ENCODE data around the gene PRTFDC1. TPM values are rescaled to one million over a fixed set of nuclear protein-coding genes. Genes with fewer than 3 reads are reported as not detected.
"Not testable (repeated sequence)": the region's sequence is repeated elsewhere in the genome, so short reads cannot be mapped to it uniquely, and the experiment has no call there.

Gene PRTFDC1
- total RNA-seq, 1 donor from 2014 or later, result 17.5 TPM

GRCh38 chr10:24959382-24959730 lies 7.0 kb upstream of the PRTFDC1 start:
- H3K36me3 Mint-ChIP-seq (ENCODE audit: low read depth, unreplicated experiment), result no peaks in the 10 kb centered on the region
- no peak overlapping the region for H3K27ac Mint-ChIP-seq (ENCODE audit: unreplicated experiment)
- H3K9me3 Mint-ChIP-seq (ENCODE audit: unreplicated experiment), result no peaks in the 10 kb centered on the region
- H3K4me1 Mint-ChIP-seq (ENCODE audit: unreplicated experiment), result no peaks in the 10 kb centered on the region
- DNase-seq (ENCODE audit: low spot score), result no peak
- no peaks in the 10 kb centered on the region for H3K27me3 Mint-ChIP-seq (ENCODE audit: unreplicated experiment)
- H3K4me3 Mint-ChIP-seq (ENCODE audit: unreplicated experiment), result no peak overlapping the region
- TF ChIP-seq CTCF (IDR thresholded peaks at IDR 0.05; ENCODE audit: unreplicated experiment), result no peak

GRCh38 chr10:24958721-24959381 lies 6.4 kb upstream of the PRTFDC1 start:
- Mint-ChIP-seq H3K9me3 (ENCODE audit: unreplicated experiment) (no peaks in the 10 kb centered on the region), H3K27me3 (ENCODE audit: unreplicated experiment) (peaks cover 5% of the 10 kb centered on the region), H3K27ac (ENCODE audit: unreplicated experiment) (no peak overlapping the region), H3K4me1 (ENCODE audit: unreplicated experiment) (peaks cover 2% of the 10 kb centered on the region), H3K4me3 (ENCODE audit: unreplicated experiment) (no peak overlapping the region), H3K36me3 (ENCODE audit: low read depth, unreplicated experiment) (peaks cover under 1% of the 10 kb centered on the region)
- TF ChIP-seq CTCF (IDR thresholded peaks at IDR 0.05; ENCODE audit: unreplicated experiment), result no peak
- no peak for DNase-seq (ENCODE audit: low spot score)

- Mint-ChIP-seq H3K27ac (ENCODE audit: unreplicated experiment) (no peak overlapping the region), H3K9me3 (ENCODE audit: unreplicated experiment) (no peaks in the 10 kb centered on the region), H3K4me1 (ENCODE audit: unreplicated experiment) (peaks cover 8% of the 10 kb centered on the region), H3K4me3 (ENCODE audit: unreplicated experiment) (no peak overlapping the region), H3K36me3 (ENCODE audit: low read depth, unreplicated experiment) (peaks cover 7% of the 10 kb centered on the region), H3K27me3 (ENCODE audit: unreplicated experiment) (peaks cover 7% of the 10 kb centered on the region)
- DNase-seq (ENCODE audit: low spot score), result no peak
- no peak for TF ChIP-seq CTCF (IDR thresholded peaks at IDR 0.05; ENCODE audit: unreplicated experiment)
Measured at GRCh38 chr10:24958091-24958720, 5.8 kb upstream of the PRTFDC1 start.

GRCh38 chr10:24957624-24958051 lies 5.2 kb upstream of the PRTFDC1 start:
- DNase-seq (ENCODE audit: low spot score); H3K4me3 Mint-ChIP-seq (ENCODE audit: unreplicated experiment); H3K27ac Mint-ChIP-seq (ENCODE audit: unreplicated experiment): not testable (repeated sequence)

GRCh38 chr10:24953675-24954074 lies 1.3 kb upstream of the PRTFDC1 start:
- Mint-ChIP-seq H3K4me3 (ENCODE audit: unreplicated experiment) (peak overlapping the region; percentile 91), H3K27me3 (ENCODE audit: unreplicated experiment) (peaks cover 10% of the 10 kb centered on the region), H3K36me3 (ENCODE audit: low read depth, unreplicated experiment) (peaks cover 7% of the 10 kb centered on the region), H3K4me1 (ENCODE audit: unreplicated experiment) (peaks cover 10% of the 10 kb centered on the region), H3K9me3 (ENCODE audit: unreplicated experiment) (no peaks in the 10 kb centered on the region), H3K27ac (ENCODE audit: unreplicated experiment) (peak overlapping the region; percentile 86)
- TF ChIP-seq CTCF (IDR thresholded peaks at IDR 0.05; ENCODE audit: unreplicated experiment), result no peak
- no peak for DNase-seq (ENCODE audit: low spot score)

More at GRCh38 chr10:24957624-24958051, 5.2 kb upstream of the PRTFDC1 start:
- H3K27me3 Mint-ChIP-seq (ENCODE audit: unreplicated experiment); H3K4me1 Mint-ChIP-seq (ENCODE audit: unreplicated experiment); H3K36me3 Mint-ChIP-seq (ENCODE audit: low read depth, unreplicated experiment); H3K9me3 Mint-ChIP-seq (ENCODE audit: unreplicated experiment): not testable (repeated sequence)

Measured in endothelial cell (in vitro differentiated cells).